ENCODE results near the gene ACOT8. TPM values are rescaled to one million over a fixed set of nuclear protein-coding genes. Genes with fewer than 3 reads are reported as not detected.

ACOT8 gene
- total and polyA plus RNA-seq, 2 of the 8 experiments (the other 6 are each of a cell fraction or from before 2014, with no cell fraction given) = 37.6 to 88.8 TPM

DNA sequence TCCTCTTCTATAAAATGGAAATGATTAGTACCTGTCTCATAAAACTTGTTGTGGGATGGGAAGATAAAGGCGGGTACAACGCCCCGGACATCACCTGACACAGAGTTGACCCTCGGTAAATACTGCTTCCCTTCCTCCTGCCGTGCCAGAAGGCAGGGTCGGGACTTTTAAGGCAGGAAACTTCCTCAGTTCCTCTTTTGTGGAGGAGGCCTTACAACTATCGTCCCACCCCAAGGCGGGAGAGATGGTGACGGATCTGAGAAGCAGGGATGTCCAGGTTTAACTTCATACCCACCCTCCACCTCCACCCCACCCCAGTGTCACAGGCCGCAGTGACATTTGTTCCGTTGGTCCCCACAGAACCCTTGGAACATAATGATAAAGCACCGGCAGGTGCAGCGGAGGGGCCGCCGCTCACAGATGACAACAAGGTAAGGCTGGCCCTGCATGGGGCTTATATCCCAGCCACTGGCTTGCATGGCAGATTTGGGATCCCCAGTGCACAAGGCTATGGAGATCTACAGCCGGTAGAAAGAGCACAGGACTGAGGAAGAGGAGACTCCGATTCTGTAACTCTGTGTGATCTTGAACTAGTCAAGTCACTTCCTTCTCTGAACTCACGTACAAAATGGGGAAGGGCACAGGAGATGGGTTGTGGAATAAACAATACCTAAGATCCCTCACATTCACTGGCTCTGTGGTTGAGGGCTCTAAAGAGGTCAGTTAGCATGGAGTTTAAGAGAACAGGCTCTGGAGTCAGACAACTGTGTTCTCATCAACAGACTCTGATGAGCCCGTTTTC lies 64.7 kb downstream of the ACOT8 start:
- H3K9me3 ChIP-seq (ENCODE audit: insufficient read depth in 2 of 2, low read depth in 1 of 2, low read length in 1 of 2) = no peaks in the 10 kb centered on the region
- no peak overlapping the region for H4K91ac ChIP-seq (replicated peaks; ENCODE audit: insufficient read length, low read length)
- no peak overlapping the region for H4K5ac ChIP-seq (ENCODE audit: insufficient read length, low read depth, low read length)
- no peak overlapping the region for H2AFZ ChIP-seq (ENCODE audit: low read length)
- H2BK20ac ChIP-seq (ENCODE audit: low read length) = no peak overlapping the region
- H3K18ac ChIP-seq (ENCODE audit: extremely low read depth, low read length) = no peak overlapping the region
- H3K27me3 ChIP-seq (replicated peaks in 1 of 4; ENCODE audit: control insufficient read depth in 3 of 4, extremely low read depth in 1 of 4, insufficient read depth in 3 of 4, low read length in 3 of 4) = no peaks in the 10 kb centered on the region
- no peak overlapping the region for H2AK5ac ChIP-seq (ENCODE audit: low read depth, low read length)
- H2BK5ac ChIP-seq (ENCODE audit: low read depth, low read length) = peak overlapping the region; percentile 35; the same call in 1 of the 2 replicates
- H3K56ac ChIP-seq (replicated peaks; ENCODE audit: insufficient read length, low read depth, low read length) = no peak overlapping the region
- peaks cover 5 to 27% (median 14%) of the 10 kb centered on the region in 4 experiments; a peak in 7 of 8 replicates for H3K36me3 ChIP-seq (ENCODE audit: control insufficient read depth in 2 of 4, insufficient read depth in 4 of 4, low read length in 3 of 4)
- peak overlapping the region; percentile 84 to 98 (median 92) for H3K4me3 ChIP-seq (ENCODE audit: extremely low read depth in 1 of 4, insufficient read depth in 2 of 4, low read depth in 3 of 4, low read length in 4 of 4)
- peak overlapping the region; percentile 84 to 98 for H3K4me2 ChIP-seq (ENCODE audit: insufficient read depth in 1 of 2, low read depth in 2 of 2, low read length in 2 of 2)
- peaks cover 8% of the 10 kb centered on the region for H3K79me1 ChIP-seq (ENCODE audit: low read depth, low read length)
- no peak overlapping the region for H2BK12ac ChIP-seq (ENCODE audit: low read depth, low read length)
- H3K4me1 ChIP-seq (replicated peaks in 1 of 4; ENCODE audit: control insufficient read depth in 3 of 4, insufficient read depth in 4 of 4, low read length in 3 of 4) = peaks cover 0 to 3% (median under 1%) of the 10 kb centered on the region in 4 experiments; a peak in 4 of 7 replicates
- no peak overlapping the region for H2BK120ac ChIP-seq (replicated peaks; ENCODE audit: low read depth, low read length)
- FAIRE-seq (no peak), DNase-seq (ENCODE audit: low read depth in 1 of 2, low spot score in 2 of 2) (no peak)
- no peak overlapping the region for H3K4ac ChIP-seq (replicated peaks; ENCODE audit: insufficient read length, low read depth, low read length)
- POLR2A ChIA-PET (ENCODE audit: partially characterized antibody) = interaction anchor here (0.7 to 1.3 kb wide), 7 partner anchors 14 to 342 kb away, joined by 3 to 4 read pairs (median 3); partner anchors contain the start of gene PCIF1
- WGBS, 2 experiments (ENCODE audit: extremely low coverage in 1 of 2, insufficient coverage in 1 of 2, insufficient read length in 1 of 2, insufficient replicate concordance in 2 of 2, low coverage in 1 of 2, low lambda C conversion rate in 2 of 2, missing lambda C conversion rate in 1 of 2) = 58% methylated on average over 19 of the region's 19 CpGs; no CpG with 5 or more reads in 1 of the 2 experiments
- CTCF ChIA-PET (ENCODE audit: partially characterized antibody) = interaction anchor here (0.6 to 1.9 kb wide), 5 partner anchors 15 to 415 kb away, joined by 3 to 4 read pairs (median 3); no protein-coding TSS in a partner anchor
- H3K23me2 ChIP-seq (ENCODE audit: low read depth, low read length) = peaks cover 5% of the 10 kb centered on the region; the same call in 1 of the 2 replicates
- H2BK15ac ChIP-seq (ENCODE audit: low read length) = no peak overlapping the region
- peaks cover 0 to 2% of the 10 kb centered on the region in 2 experiments for H4K20me1 ChIP-seq (replicated peaks in 1 of 2; ENCODE audit: control insufficient read depth in 1 of 2, insufficient read depth in 2 of 2, low read length in 2 of 2)
- H3K79me2 ChIP-seq (ENCODE audit: control insufficient read depth in 1 of 2, insufficient read depth in 2 of 2, low read length in 2 of 2) = peaks cover 0 to 5% of the 10 kb centered on the region in 2 experiments; a peak in 1 of 4 replicates
- H4K8ac ChIP-seq (ENCODE audit: extremely low read depth, insufficient read depth, low read length) = peak overlapping the region; percentile 89
- H3K27ac ChIP-seq (ENCODE audit: low read depth, low read length) = peak overlapping the region; percentile 53; the same call in 1 of the 2 replicates
- H3K9ac ChIP-seq (replicated peaks in 1 of 4; ENCODE audit: extremely low read depth in 1 of 4, low read depth in 3 of 4, low read length in 3 of 4) = peak overlapping the region in 2 of 4 experiments; percentile 64 to 70; a peak in 4 of 7 replicates
- no peak overlapping the region for H3K14ac ChIP-seq (ENCODE audit: insufficient read length)
- no peak overlapping the region for H3K23ac ChIP-seq (ENCODE audit: insufficient read length)
- TF ChIP-seq SAP30 (IDR thresholded peaks at IDR 0.05; ENCODE audit: insufficient read depth, insufficient replicate concordance, low read length) = peak; percentile 33
- TF ChIP-seq GABPA (IDR thresholded peaks at IDR 0.05; ENCODE audit: borderline replicate concordance, insufficient read depth, low read length) = no peak

All from H1 (cell line).